GM12878 (cell line): ENCODE measurements around the gene NR3C1.

Source experiments
- ATF7 ChIP-seq: fragments of 450-650 bp; IDR thresholded peaks from 2 replicates; pipeline ENCODE4 v1.6.1; 2016; ENCODE audit warnings: low read depth, mild to moderate bottlenecking
- BRCA1 ChIP-seq: IDR thresholded peaks from 2 replicates; pipeline ENCODE4 v1.6.1; 2011; ENCODE audit warnings: low read depth, low read length, improper control_type of control experiment
- EED ChIP-seq: sonication (generic); IDR thresholded peaks from 2 replicates; pipeline ENCODE4 v1.6.1; 2016; ENCODE audit warnings: antibody characterized with exemption, low read depth
- MXI1 ChIP-seq: fragments of 150-350 bp; IDR thresholded peaks from 2 replicates; pipeline ENCODE4 v1.6.1; 2011; ENCODE audit warnings: low read depth, mild to moderate bottlenecking, inconsistent platforms, low read length, improper control_type of control experiment
- POLR2A ChIP-seq: IDR thresholded peaks from 2 replicates; pipeline ENCODE4 v1.6.1; 2011; ENCODE audit warnings: low read depth, mild to moderate bottlenecking, low read length
- RAD21 ChIP-seq: IDR thresholded peaks from 2 replicates; pipeline ENCODE4 v1.6.1; 2011; ENCODE audit warnings: mild to moderate bottlenecking, low read depth, low read length, moderate library complexity; ENCODE audit not compliant: insufficient read depth
- RCOR1 ChIP-seq: conservative IDR thresholded peaks from 2 replicates; pipeline ENCODE4 v1.6.1; 2012; ENCODE audit warnings: low read depth, low read length, improper control_type of control experiment
- SPI1 ChIP-seq: IDR thresholded peaks from 2 replicates; pipeline ENCODE4 v1.6.1; 2011; ENCODE audit warnings: low read depth, mild to moderate bottlenecking, low read length, moderate library complexity, borderline replicate concordance; ENCODE audit not compliant: insufficient read depth
- TF ChIP-seq, protein P1 (sequence below), 3 experiments: IDR thresholded peaks in 2 of 3; conservative IDR thresholded peaks in 1 of 3; 2 replicates each; pipeline ENCODE4 v1.5.1; 2011; ENCODE audit warnings: low read depth in 3 of 3, low read length in 3 of 3, mild to moderate bottlenecking in 3 of 3, control low read depth in 2 of 3, moderate library complexity in 2 of 3, inconsistent platforms in 1 of 3, mixed read lengths in 1 of 3; ENCODE audit not compliant: control insufficient read depth in 2 of 3, insufficient read depth in 1 of 3; ENCODE audit errors: extremely low read depth in 1 of 3
- TF ChIP-seq, protein P2 (sequence below): IDR thresholded peaks from 2 replicates; pipeline ENCODE4 v1.6.1; 2011; ENCODE audit warnings: mild to moderate bottlenecking, low read depth, low read length, moderate library complexity; ENCODE audit not compliant: insufficient replicate concordance
- TF ChIP-seq, protein P3 (sequence below): fragments of 450-650 bp; formaldehyde crosslinking; IDR thresholded peaks from 2 replicates; pipeline ENCODE4 v1.5.0; 2022; ENCODE audit warnings: mild to moderate bottlenecking, missing genetic modification characterization
- TF ChIP-seq, protein P4 (sequence below): fragments of 450-650 bp; IDR thresholded peaks from 2 replicates; pipeline ENCODE4 v1.6.1; 2016; ENCODE audit warnings: mild to moderate bottlenecking, moderate library complexity, borderline replicate concordance
- TF ChIP-seq, protein P5 (sequence below): IDR thresholded peaks from 2 replicates; pipeline ENCODE4 v1.6.1; 2012; ENCODE audit warnings: mild to moderate bottlenecking, low read depth, low read length

DNA sequence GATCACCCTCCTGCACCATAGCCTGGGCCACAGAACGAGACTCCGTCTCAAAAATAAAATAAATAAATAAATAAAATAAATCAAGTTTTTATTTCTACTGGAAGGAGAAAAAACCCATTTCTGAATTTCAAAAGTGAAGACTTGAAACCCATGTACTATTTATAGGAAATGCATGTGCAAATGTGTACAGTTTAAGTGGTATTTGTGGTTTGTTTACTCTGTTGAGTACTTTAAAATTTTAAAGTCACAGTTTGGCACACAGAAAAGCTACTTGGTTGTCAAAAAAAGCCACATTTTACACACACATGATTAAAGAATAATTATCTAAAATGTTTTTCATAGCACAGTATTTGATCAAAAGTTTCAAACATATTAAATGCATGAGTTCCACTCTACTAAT, 43.6 kb downstream of the NR3C1 start:
- TF ChIP-seq MXI1 (peak; percentile 18; the same call in 1 of the 2 replicates), SPI1 (no peak), EED (no peak), RAD21 (no peak), POLR2A (no peak), ATF7 (no peak), RCOR1 (no peak), BRCA1 (no peak)
- TF ChIP-seq, protein P1, sequence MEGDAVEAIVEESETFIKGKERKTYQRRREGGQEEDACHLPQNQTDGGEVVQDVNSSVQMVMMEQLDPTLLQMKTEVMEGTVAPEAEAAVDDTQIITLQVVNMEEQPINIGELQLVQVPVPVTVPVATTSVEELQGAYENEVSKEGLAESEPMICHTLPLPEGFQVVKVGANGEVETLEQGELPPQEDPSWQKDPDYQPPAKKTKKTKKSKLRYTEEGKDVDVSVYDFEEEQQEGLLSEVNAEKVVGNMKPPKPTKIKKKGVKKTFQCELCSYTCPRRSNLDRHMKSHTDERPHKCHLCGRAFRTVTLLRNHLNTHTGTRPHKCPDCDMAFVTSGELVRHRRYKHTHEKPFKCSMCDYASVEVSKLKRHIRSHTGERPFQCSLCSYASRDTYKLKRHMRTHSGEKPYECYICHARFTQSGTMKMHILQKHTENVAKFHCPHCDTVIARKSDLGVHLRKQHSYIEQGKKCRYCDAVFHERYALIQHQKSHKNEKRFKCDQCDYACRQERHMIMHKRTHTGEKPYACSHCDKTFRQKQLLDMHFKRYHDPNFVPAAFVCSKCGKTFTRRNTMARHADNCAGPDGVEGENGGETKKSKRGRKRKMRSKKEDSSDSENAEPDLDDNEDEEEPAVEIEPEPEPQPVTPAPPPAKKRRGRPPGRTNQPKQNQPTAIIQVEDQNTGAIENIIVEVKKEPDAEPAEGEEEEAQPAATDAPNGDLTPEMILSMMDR (IDR thresholded peaks at IDR 0.05 in 2 of 3, conservative IDR thresholded peaks at IDR 0.05 in 1 of 3; ENCODE audit: control insufficient read depth in 2 of 3, extremely low read depth in 1 of 3, insufficient read depth in 1 of 3, low read depth in 3 of 3, low read length in 3 of 3): no peak
- TF ChIP-seq, protein P2, sequence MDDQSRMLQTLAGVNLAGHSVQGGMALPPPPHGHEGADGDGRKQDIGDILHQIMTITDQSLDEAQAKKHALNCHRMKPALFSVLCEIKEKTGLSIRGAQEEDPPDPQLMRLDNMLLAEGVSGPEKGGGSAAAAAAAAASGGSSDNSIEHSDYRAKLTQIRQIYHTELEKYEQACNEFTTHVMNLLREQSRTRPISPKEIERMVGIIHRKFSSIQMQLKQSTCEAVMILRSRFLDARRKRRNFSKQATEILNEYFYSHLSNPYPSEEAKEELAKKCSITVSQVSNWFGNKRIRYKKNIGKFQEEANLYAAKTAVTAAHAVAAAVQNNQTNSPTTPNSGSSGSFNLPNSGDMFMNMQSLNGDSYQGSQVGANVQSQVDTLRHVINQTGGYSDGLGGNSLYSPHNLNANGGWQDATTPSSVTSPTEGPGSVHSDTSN: no peak
- TF ChIP-seq, protein P3, sequence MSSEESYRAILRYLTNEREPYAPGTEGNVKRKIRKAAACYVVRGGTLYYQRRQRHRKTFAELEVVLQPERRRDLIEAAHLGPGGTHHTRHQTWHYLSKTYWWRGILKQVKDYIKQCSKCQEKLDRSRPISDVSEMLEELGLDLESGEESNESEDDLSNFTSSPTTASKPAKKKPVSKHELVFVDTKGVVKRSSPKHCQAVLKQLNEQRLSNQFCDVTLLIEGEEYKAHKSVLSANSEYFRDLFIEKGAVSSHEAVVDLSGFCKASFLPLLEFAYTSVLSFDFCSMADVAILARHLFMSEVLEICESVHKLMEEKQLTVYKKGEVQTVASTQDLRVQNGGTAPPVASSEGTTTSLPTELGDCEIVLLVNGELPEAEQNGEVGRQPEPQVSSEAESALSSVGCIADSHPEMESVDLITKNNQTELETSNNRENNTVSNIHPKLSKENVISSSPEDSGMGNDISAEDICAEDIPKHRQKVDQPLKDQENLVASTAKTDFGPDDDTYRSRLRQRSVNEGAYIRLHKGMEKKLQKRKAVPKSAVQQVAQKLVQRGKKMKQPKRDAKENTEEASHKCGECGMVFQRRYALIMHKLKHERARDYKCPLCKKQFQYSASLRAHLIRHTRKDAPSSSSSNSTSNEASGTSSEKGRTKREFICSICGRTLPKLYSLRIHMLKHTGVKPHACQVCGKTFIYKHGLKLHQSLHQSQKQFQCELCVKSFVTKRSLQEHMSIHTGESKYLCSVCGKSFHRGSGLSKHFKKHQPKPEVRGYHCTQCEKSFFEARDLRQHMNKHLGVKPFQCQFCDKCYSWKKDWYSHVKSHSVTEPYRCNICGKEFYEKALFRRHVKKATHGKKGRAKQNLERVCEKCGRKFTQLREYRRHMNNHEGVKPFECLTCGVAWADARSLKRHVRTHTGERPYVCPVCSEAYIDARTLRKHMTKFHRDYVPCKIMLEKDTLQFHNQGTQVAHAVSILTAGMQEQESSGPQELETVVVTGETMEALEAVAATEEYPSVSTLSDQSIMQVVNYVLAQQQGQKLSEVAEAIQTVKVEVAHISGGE: no peak
- TF ChIP-seq, protein P4, sequence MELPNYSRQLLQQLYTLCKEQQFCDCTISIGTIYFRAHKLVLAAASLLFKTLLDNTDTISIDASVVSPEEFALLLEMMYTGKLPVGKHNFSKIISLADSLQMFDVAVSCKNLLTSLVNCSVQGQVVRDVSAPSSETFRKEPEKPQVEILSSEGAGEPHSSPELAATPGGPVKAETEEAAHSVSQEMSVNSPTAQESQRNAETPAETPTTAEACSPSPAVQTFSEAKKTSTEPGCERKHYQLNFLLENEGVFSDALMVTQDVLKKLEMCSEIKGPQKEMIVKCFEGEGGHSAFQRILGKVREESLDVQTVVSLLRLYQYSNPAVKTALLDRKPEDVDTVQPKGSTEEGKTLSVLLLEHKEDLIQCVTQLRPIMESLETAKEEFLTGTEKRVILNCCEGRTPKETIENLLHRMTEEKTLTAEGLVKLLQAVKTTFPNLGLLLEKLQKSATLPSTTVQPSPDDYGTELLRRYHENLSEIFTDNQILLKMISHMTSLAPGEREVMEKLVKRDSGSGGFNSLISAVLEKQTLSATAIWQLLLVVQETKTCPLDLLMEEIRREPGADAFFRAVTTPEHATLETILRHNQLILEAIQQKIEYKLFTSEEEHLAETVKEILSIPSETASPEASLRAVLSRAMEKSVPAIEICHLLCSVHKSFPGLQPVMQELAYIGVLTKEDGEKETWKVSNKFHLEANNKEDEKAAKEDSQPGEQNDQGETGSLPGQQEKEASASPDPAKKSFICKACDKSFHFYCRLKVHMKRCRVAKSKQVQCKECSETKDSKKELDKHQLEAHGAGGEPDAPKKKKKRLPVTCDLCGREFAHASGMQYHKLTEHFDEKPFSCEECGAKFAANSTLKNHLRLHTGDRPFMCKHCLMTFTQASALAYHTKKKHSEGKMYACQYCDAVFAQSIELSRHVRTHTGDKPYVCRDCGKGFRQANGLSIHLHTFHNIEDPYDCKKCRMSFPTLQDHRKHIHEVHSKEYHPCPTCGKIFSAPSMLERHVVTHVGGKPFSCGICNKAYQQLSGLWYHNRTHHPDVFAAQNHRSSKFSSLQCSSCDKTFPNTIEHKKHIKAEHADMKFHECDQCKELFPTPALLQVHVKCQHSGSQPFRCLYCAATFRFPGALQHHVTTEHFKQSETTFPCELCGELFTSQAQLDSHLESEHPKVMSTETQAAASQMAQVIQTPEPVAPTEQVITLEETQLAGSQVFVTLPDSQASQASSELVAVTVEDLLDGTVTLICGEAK: no peak
- TF ChIP-seq, protein P5, sequence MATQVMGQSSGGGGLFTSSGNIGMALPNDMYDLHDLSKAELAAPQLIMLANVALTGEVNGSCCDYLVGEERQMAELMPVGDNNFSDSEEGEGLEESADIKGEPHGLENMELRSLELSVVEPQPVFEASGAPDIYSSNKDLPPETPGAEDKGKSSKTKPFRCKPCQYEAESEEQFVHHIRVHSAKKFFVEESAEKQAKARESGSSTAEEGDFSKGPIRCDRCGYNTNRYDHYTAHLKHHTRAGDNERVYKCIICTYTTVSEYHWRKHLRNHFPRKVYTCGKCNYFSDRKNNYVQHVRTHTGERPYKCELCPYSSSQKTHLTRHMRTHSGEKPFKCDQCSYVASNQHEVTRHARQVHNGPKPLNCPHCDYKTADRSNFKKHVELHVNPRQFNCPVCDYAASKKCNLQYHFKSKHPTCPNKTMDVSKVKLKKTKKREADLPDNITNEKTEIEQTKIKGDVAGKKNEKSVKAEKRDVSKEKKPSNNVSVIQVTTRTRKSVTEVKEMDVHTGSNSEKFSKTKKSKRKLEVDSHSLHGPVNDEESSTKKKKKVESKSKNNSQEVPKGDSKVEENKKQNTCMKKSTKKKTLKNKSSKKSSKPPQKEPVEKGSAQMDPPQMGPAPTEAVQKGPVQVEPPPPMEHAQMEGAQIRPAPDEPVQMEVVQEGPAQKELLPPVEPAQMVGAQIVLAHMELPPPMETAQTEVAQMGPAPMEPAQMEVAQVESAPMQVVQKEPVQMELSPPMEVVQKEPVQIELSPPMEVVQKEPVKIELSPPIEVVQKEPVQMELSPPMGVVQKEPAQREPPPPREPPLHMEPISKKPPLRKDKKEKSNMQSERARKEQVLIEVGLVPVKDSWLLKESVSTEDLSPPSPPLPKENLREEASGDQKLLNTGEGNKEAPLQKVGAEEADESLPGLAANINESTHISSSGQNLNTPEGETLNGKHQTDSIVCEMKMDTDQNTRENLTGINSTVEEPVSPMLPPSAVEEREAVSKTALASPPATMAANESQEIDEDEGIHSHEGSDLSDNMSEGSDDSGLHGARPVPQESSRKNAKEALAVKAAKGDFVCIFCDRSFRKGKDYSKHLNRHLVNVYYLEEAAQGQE: no peak
